MM.1S (cell line): Measurements from ENCODE around the gene EMC8.

ENCODE experiments used
- DNase-seq: peaks from one replicate; pipeline ENCODE4 v3.0.0-alpha.2; 2015
- H2AFZ ChIP-seq: fragments of 300-600 bp; sonication (generic); 2 replicates; pipeline ENCODE4 v1.6.0; 2016; ENCODE audit warnings: antibody characterized with exemption, low read length
- H3F3A ChIP-seq: fragments of 300-600 bp; sonication (generic); 2 replicates; pipeline ENCODE4 v1.6.1; 2016; ENCODE audit warnings: mild to moderate bottlenecking, antibody characterized with exemption, low read length, moderate library complexity, mixed read lengths; ENCODE audit not compliant: insufficient read depth
- H3K27ac ChIP-seq: fragments of 300-600 bp; sonication (generic); 2 replicates; pipeline ENCODE4 v1.5.1; 2016; ENCODE audit warnings: mild to moderate bottlenecking, low read length
- H3K27me3 ChIP-seq: fragments of 300-600 bp; sonication (generic); replicated peaks from 2 replicates; pipeline ENCODE4 v1.6.0; 2016; ENCODE audit warnings: low read length; ENCODE audit not compliant: insufficient read depth
- H3K36me3 ChIP-seq: fragments of 300-600 bp; sonication (generic); replicated peaks from 2 replicates; pipeline ENCODE4 v1.6.1; 2016; ENCODE audit warnings: mild to moderate bottlenecking, low read length, mixed read lengths; ENCODE audit not compliant: insufficient read depth
- H3K4me1 ChIP-seq: fragments of 300-600 bp; sonication (generic); 2 replicates; pipeline ENCODE4 v1.6.1; 2016; ENCODE audit warnings: low read length, mixed read lengths
- H3K4me2 ChIP-seq: fragments of 300-600 bp; sonication (generic); 2 replicates; pipeline ENCODE4 v1.6.0; 2016; ENCODE audit warnings: low read depth, low read length
- H3K4me3 ChIP-seq: fragments of 300-600 bp; sonication (generic); 2 replicates; pipeline ENCODE4 v1.5.1; 2016; ENCODE audit warnings: low read length, mixed read lengths
- H3K79me2 ChIP-seq: fragments of 300-600 bp; sonication (generic); 2 replicates; pipeline ENCODE4 v1.6.1; 2016; ENCODE audit warnings: mixed run types, low read length, mixed read lengths
- H3K9ac ChIP-seq: fragments of 300-600 bp; sonication (generic); 2 replicates; pipeline ENCODE4 v1.6.1; 2016; ENCODE audit warnings: low read length, mixed read lengths
- H3K9me2 ChIP-seq: fragments of 300-600 bp; sonication (generic); replicated peaks from 2 replicates; pipeline ENCODE4 v1.6.1; 2016; ENCODE audit warnings: mild to moderate bottlenecking, low read length, mixed read lengths; ENCODE audit not compliant: insufficient read depth
- H3K9me3 ChIP-seq: fragments of 300-600 bp; sonication (generic); replicated peaks from 2 replicates; pipeline ENCODE4 v1.6.1; 2016; ENCODE audit warnings: mild to moderate bottlenecking, low read length, mixed read lengths; ENCODE audit not compliant: insufficient read depth
- H4K20me1 ChIP-seq: fragments of 300-600 bp; sonication (generic); 2 replicates; pipeline ENCODE4 v1.6.1; 2016; ENCODE audit warnings: mild to moderate bottlenecking, low read length, moderate library complexity, mixed read lengths; ENCODE audit not compliant: insufficient read depth
- CTCF ChIP-seq: fragments of 300-600 bp; sonication (generic); IDR thresholded peaks from 2 replicates; pipeline ENCODE4 v1.5.1; 2016; ENCODE audit warnings: antibody characterized with exemption, low read length, mixed read lengths
- EZH2 ChIP-seq: fragments of 300-600 bp; sonication (generic); optimal IDR thresholded peaks from 2 replicates; pipeline ENCODE3; 2017; ENCODE audit warnings: low read depth, mild to moderate bottlenecking, antibody characterized with exemption, low read length, mixed read lengths
- EZH2phosphoT487 ChIP-seq: fragments of 300-600 bp; sonication (generic); IDR thresholded peaks from 2 replicates; pipeline ENCODE4 v1.6.1; 2018; ENCODE audit warnings: antibody characterized with exemption, low read length

Gene EMC8

GRCh38 chr16:85774811-85775210 is 24.5 kb downstream of the EMC8 start:
- H3K4me3 ChIP-seq, result no peak overlapping the region
- no peak overlapping the region for H3K4me2 ChIP-seq
- H3K9me2 ChIP-seq, result no peaks in the 10 kb centered on the region
- H3K9ac ChIP-seq, result no peak overlapping the region
- no peaks in the 10 kb centered on the region for H4K20me1 ChIP-seq
- H2AFZ ChIP-seq, result no peak overlapping the region
- no peaks in the 10 kb centered on the region for H3K27me3 ChIP-seq
- no peak for DNase-seq
- H3F3A ChIP-seq, result no peaks in the 10 kb centered on the region
- H3K36me3 ChIP-seq, result no peaks in the 10 kb centered on the region
- H3K4me1 ChIP-seq, result no peaks in the 10 kb centered on the region
- H3K9me3 ChIP-seq, result no peaks in the 10 kb centered on the region
- H3K27ac ChIP-seq, result no peak overlapping the region
- TF ChIP-seq EZH2phosphoT487, result no peak
- no peak for TF ChIP-seq CTCF
- TF ChIP-seq EZH2, result no peak
- no peaks in the 10 kb centered on the region for H3K79me2 ChIP-seq

GRCh38 chr16:85774136-85774535 is 25.2 kb downstream of the EMC8 start:
- Histone ChIP-seq H3K79me2 (no peaks in the 10 kb centered on the region), H3K4me1 (no peaks in the 10 kb centered on the region), H4K20me1 (no peaks in the 10 kb centered on the region), H3K27ac (no peak overlapping the region), H3K9me3 (no peaks in the 10 kb centered on the region), H2AFZ (no peak overlapping the region), H3K36me3 (no peaks in the 10 kb centered on the region), H3K9me2 (no peaks in the 10 kb centered on the region), H3K4me2 (no peak overlapping the region), H3K4me3 (no peak overlapping the region), H3K27me3 (no peaks in the 10 kb centered on the region), H3K9ac (no peak overlapping the region), H3F3A (no peaks in the 10 kb centered on the region)
- no peak for TF ChIP-seq EZH2phosphoT487
- no peak for TF ChIP-seq CTCF
- no peak for TF ChIP-seq EZH2
- DNase-seq, result no peak

GRCh38 chr16:85773044-85773443 is 26.3 kb downstream of the EMC8 start:
- no peaks in the 10 kb centered on the region for H3K9me2 ChIP-seq
- H3K4me3 ChIP-seq, result no peak overlapping the region
- no peaks in the 10 kb centered on the region for H3K9me3 ChIP-seq
- H3K27ac ChIP-seq, result no peak overlapping the region
- H3K79me2 ChIP-seq, result no peaks in the 10 kb centered on the region
- no peak for TF ChIP-seq EZH2phosphoT487
- TF ChIP-seq CTCF, result no peak
- no peak for TF ChIP-seq EZH2
- no peak overlapping the region for H3K9ac ChIP-seq
- H3F3A ChIP-seq, result no peaks in the 10 kb centered on the region
- H3K4me2 ChIP-seq, result no peak overlapping the region
- H3K4me1 ChIP-seq, result no peaks in the 10 kb centered on the region
- no peak overlapping the region for H2AFZ ChIP-seq
- no peak for DNase-seq
- no peaks in the 10 kb centered on the region for H4K20me1 ChIP-seq
- H3K36me3 ChIP-seq, result no peaks in the 10 kb centered on the region
- no peaks in the 10 kb centered on the region for H3K27me3 ChIP-seq

- Histone ChIP-seq H3K4me2 (no peak overlapping the region), H3K4me3 (no peak overlapping the region), H3K27ac (no peak overlapping the region), H3K27me3 (no peaks in the 10 kb centered on the region), H3K36me3 (no peaks in the 10 kb centered on the region), H3K4me1 (no peaks in the 10 kb centered on the region), H3K9me3 (no peaks in the 10 kb centered on the region), H3K79me2 (no peaks in the 10 kb centered on the region), H3F3A (no peaks in the 10 kb centered on the region), H3K9ac (no peak overlapping the region), H4K20me1 (no peaks in the 10 kb centered on the region), H3K9me2 (no peaks in the 10 kb centered on the region), H2AFZ (no peak overlapping the region)
- no peak for TF ChIP-seq CTCF
- no peak for DNase-seq
Observed at GRCh38 chr16:85770741-85771140, 28.6 kb downstream of the EMC8 start.
